Lower leg skin (tissue), 3 donors: ENCODE data around the gene NHLRC2.

Experiments
- POLR2A ChIP-seq, 2 donors: fragments of 450-650 bp; IDR thresholded peaks; one replicate each; pipeline ENCODE4 v1.6.1; 2016 to 2017; ENCODE audit warnings: antibody characterized with exemption in 2 of 2, mild to moderate bottlenecking in 1 of 2, moderate library complexity in 1 of 2
- TF ChIP-seq, protein P1 (sequence below), 3 donors: fragments of 450-650 bp; IDR thresholded peaks; one replicate each; pipeline ENCODE4 v1.5.1; 2016; ENCODE audit warnings: antibody characterized with exemption in 3 of 3, mild to moderate bottlenecking in 3 of 3, moderate library complexity in 2 of 3

GRCh38 chr10:113856563-113856962 is 2.1 kb downstream of the NHLRC2 start:
- TF ChIP-seq, protein P1, sequence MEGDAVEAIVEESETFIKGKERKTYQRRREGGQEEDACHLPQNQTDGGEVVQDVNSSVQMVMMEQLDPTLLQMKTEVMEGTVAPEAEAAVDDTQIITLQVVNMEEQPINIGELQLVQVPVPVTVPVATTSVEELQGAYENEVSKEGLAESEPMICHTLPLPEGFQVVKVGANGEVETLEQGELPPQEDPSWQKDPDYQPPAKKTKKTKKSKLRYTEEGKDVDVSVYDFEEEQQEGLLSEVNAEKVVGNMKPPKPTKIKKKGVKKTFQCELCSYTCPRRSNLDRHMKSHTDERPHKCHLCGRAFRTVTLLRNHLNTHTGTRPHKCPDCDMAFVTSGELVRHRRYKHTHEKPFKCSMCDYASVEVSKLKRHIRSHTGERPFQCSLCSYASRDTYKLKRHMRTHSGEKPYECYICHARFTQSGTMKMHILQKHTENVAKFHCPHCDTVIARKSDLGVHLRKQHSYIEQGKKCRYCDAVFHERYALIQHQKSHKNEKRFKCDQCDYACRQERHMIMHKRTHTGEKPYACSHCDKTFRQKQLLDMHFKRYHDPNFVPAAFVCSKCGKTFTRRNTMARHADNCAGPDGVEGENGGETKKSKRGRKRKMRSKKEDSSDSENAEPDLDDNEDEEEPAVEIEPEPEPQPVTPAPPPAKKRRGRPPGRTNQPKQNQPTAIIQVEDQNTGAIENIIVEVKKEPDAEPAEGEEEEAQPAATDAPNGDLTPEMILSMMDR (IDR thresholded peaks at IDR 0.05) = no peak
- TF ChIP-seq POLR2A (IDR thresholded peaks at IDR 0.05) = no peak
